Muscle layer of duodenum (tissue), 2 donors: ENCODE measurements around the gene MAP3K19.

Source experiments
- H3K27ac ChIP-seq: one replicate; pipeline ENCODE4 v1.7.0; 2013; ENCODE audit warnings: mild to moderate bottlenecking, low read length
- H3K27me3 ChIP-seq: one replicate; pipeline ENCODE4 v1.7.0; 2013; ENCODE audit warnings: low read depth, mild to moderate bottlenecking, control low read depth, low read length
- H3K36me3 ChIP-seq, 2 donors: one replicate each; pipeline ENCODE4 v1.7.0; 2013; ENCODE audit warnings: low read length in 2 of 2, control low read depth in 1 of 2, mild to moderate bottlenecking in 1 of 2; ENCODE audit not compliant: insufficient read depth in 2 of 2, control insufficient read depth in 1 of 2
- H3K4me1 ChIP-seq, 2 donors: one replicate each; pipeline ENCODE4 v1.7.0; 2013; ENCODE audit warnings: low read length in 2 of 2, mild to moderate bottlenecking in 2 of 2, control low read depth in 1 of 2, moderate library complexity in 1 of 2; ENCODE audit not compliant: insufficient read depth in 2 of 2, control insufficient read depth in 1 of 2
- H3K4me3 ChIP-seq, 2 donors: one replicate each; pipeline ENCODE4 v1.7.0; 2013; ENCODE audit warnings: low read length in 2 of 2, low read depth in 1 of 2, mild to moderate bottlenecking in 1 of 2
- H3K9me3 ChIP-seq, 2 donors: one replicate each; pipeline ENCODE4 v1.7.0; 2013; ENCODE audit warnings: low read length in 2 of 2, control low read depth in 1 of 2, mild to moderate bottlenecking in 1 of 2; ENCODE audit not compliant: control insufficient read depth in 1 of 2
- donor health status: healthy.

The MAP3K19 gene

DNA sequence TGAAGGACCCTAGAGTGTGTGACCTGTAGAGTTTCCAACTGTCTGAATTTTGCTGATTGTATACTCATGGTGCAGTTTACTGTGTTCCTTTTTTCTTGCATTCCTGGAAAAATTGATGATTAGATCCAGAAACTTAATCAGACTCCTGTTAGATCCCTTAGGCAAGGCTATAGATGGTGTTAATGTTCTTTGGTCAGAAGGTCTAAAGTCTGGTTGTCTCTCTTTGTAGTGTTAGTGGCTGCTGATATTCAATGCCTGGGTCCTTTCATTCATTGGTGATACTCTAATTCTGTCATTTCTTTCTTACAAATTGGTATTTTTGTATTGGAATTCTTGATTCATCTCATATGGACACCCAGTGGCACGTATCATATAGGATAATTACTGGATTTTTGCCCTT, 122.3 kb downstream of the MAP3K19 start:
- Histone ChIP-seq H3K9me3 (no peaks in the 10 kb centered on the region), H3K27ac (no peak overlapping the region), H3K27me3 (no peaks in the 10 kb centered on the region), H3K4me1 (peaks cover 18 to 69% of the 10 kb centered on the region in 2 donors), H3K36me3 (no peaks in the 10 kb centered on the region), H3K4me3 (no peak overlapping the region)

GRCh38 chr2:134919341-134920210, 127.7 kb downstream of the MAP3K19 start:
- H3K9me3 ChIP-seq = no peaks in the 10 kb centered on the region
- H3K4me3 ChIP-seq = peak overlapping the region; percentile 75 to 99
- H3K4me1 ChIP-seq = peaks cover 5 to 44% of the 10 kb centered on the region in 2 donors
- H3K27me3 ChIP-seq = no peaks in the 10 kb centered on the region
- H3K27ac ChIP-seq = peak overlapping the region; percentile 97
- peaks cover 0 to 5% of the 10 kb centered on the region in 2 donors for H3K36me3 ChIP-seq

GRCh38 chr2:134918526-134919340, 128.5 kb downstream of the MAP3K19 start, which contains the start of gene CCNT2:
Gene CCNT2, plus strand, starts transcription at chr2:134918822. Its CDS starts 33 bp downstream, at chr2:134918855.
- H3K9me3 ChIP-seq = no peaks in the 10 kb centered on the region

GRCh38 chr2:134917888-134918525, 129.2 kb downstream of the MAP3K19 start:
- Histone ChIP-seq H3K4me1 (peaks cover 5 to 38% of the 10 kb centered on the region in 2 donors), H3K27me3 (no peaks in the 10 kb centered on the region), H3K9me3 (no peaks in the 10 kb centered on the region), H3K27ac (peak overlapping the region; percentile 98), H3K36me3 (peaks cover 0 to 5% of the 10 kb centered on the region in 2 donors), H3K4me3 (peak overlapping the region; percentile 70 to 98)

More at GRCh38 chr2:134918526-134919340, 128.5 kb downstream of the MAP3K19 start, which contains the start of gene CCNT2:
- Histone ChIP-seq H3K4me3 (peak within 1 kb of the TSS; percentile 98 to 99), H3K4me1 (peaks cover 5 to 38% of the 10 kb centered on the region in 2 donors), H3K27ac (peak within 1 kb of the TSS; percentile 98), H3K27me3 (no peaks in the 10 kb centered on the region), H3K36me3 (peaks cover 0 to 5% of the 10 kb centered on the region in 2 donors)

- H3K9me3 ChIP-seq = no peaks in the 10 kb centered on the region
- H3K27ac ChIP-seq = peak overlapping the region; percentile 98
- peaks cover 5 to 33% of the 10 kb centered on the region in 2 donors for H3K4me1 ChIP-seq
- no peaks in the 10 kb centered on the region for H3K27me3 ChIP-seq
- peaks cover 0 to 5% of the 10 kb centered on the region in 2 donors for H3K36me3 ChIP-seq
- peak overlapping the region; percentile 70 to 98 for H3K4me3 ChIP-seq
These were observed 129.8 kb downstream of the MAP3K19 start for GRCh38 chr2:134917360-134917865.
